HepG2 (cell line): ENCODE measurements around the gene NDUFB5. TPM values are rescaled to one million over a fixed set of nuclear protein-coding genes. Genes with fewer than 3 reads are reported as not detected.
A peak's percentile ranks its signal among the peaks of the same experiment; 100 is the strongest.

Experiments used
- ARID4A ChIP-seq: sonication (generic); formaldehyde crosslinking; IDR thresholded peaks from 2 replicates; pipeline ENCODE4 v1.5.0; 2020; ENCODE audit warnings: mild to moderate bottlenecking, missing genetic modification reagents, borderline replicate concordance
- BATF2 ChIP-seq: sonication (generic); formaldehyde crosslinking; IDR thresholded peaks from 2 replicates; pipeline ENCODE4 v1.8.0; 2022; ENCODE audit warnings: mild to moderate bottlenecking, missing genetic modification reagents, moderate library complexity
- DMAP1 ChIP-seq: IDR thresholded peaks from 2 replicates; pipeline ENCODE4 v1.6.1; 2016
- ESRRA ChIP-seq: sonication (generic); formaldehyde crosslinking; IDR thresholded peaks from 2 replicates; pipeline ENCODE4 v1.5.1; 2020; ENCODE audit warnings: mild to moderate bottlenecking, low read depth, missing genetic modification reagents
- KDM2A ChIP-seq: sonication (generic); formaldehyde crosslinking; IDR thresholded peaks from 2 replicates; pipeline ENCODE4 v1.4.0; 2020; ENCODE audit warnings: low read depth, missing genetic modification reagents, borderline replicate concordance
- KLF6 ChIP-seq: IDR thresholded peaks from 2 replicates; pipeline ENCODE4 v1.8.0; 2016; ENCODE audit warnings: missing biosample characterization, missing genetic modification reagents
- MXI1 ChIP-seq: IDR thresholded peaks from 3 replicates; pipeline ENCODE4 v1.6.1; 2012; ENCODE audit warnings: low read depth, low read length, inconsistent platforms, borderline replicate concordance
- NBN ChIP-seq: fragments of 450-650 bp; conservative IDR thresholded peaks from 2 replicates; pipeline ENCODE4 v1.6.1; 2017
- PATZ1 ChIP-seq: sonication (generic); formaldehyde crosslinking; IDR thresholded peaks from 2 replicates; pipeline ENCODE4 v1.4.0; 2020; ENCODE audit warnings: missing genetic modification reagents
- ZBTB39 ChIP-seq: sonication (generic); formaldehyde crosslinking; IDR thresholded peaks from 2 replicates; pipeline ENCODE4 v1.5.0; 2020; ENCODE audit warnings: missing genetic modification reagents
- ZFP36L2 ChIP-seq: sonication (generic); formaldehyde crosslinking; IDR thresholded peaks from 2 replicates; pipeline ENCODE4 v1.4.0; 2020; ENCODE audit warnings: missing genetic modification reagents
- ZNF382 ChIP-seq: sonication (generic); formaldehyde crosslinking; IDR thresholded peaks from 2 replicates; pipeline ENCODE4 v1.5.0; 2020; ENCODE audit warnings: missing genetic modification reagents, mild to moderate bottlenecking, borderline replicate concordance
- ZNF570 ChIP-seq: sonication (generic); formaldehyde crosslinking; IDR thresholded peaks from 2 replicates; pipeline ENCODE4 v1.4.0; 2020; ENCODE audit warnings: mild to moderate bottlenecking, missing genetic modification reagents, borderline replicate concordance
- ZNF639 ChIP-seq: conservative IDR thresholded peaks from 2 replicates; pipeline ENCODE4 v1.6.1; 2018; ENCODE audit warnings: missing genetic modification reagents
- ZNF703 ChIP-seq: sonication (generic); formaldehyde crosslinking; IDR thresholded peaks from 2 replicates; pipeline ENCODE4 v1.5.1; 2020; ENCODE audit warnings: missing genetic modification reagents, mild to moderate bottlenecking, moderate library complexity, borderline replicate concordance
- ZNF792 ChIP-seq: IDR thresholded peaks from 2 replicates; pipeline ENCODE4 v1.6.1; 2016
- ZSCAN30 ChIP-seq: sonication (generic); formaldehyde crosslinking; IDR thresholded peaks from 2 replicates; pipeline ENCODE4 v1.5.0; 2020; ENCODE audit warnings: mild to moderate bottlenecking, missing genetic modification reagents
- polyA plus RNA-seq, 8 experiments: library from polyadenylated mRNA; depleted of rRNA in 3 of 8; stranded (reverse) in 7 of 8; unstranded in 1 of 8; fragments of >200 nt; fragmentation: Illumina TruSeq in 4 of 8; extraction: Trizol in 4 of 8; gene quantifications; 2 replicates each; pipeline versions ENCODE4 v1.2.1 to v1.2.3, GENCODE V29; 2011 to 2016; ENCODE audit warnings: low read depth in 4 of 8, missing spikeins in 1 of 8, mixed read lengths in 1 of 8; ENCODE audit not compliant: insufficient read depth in 1 of 8
- total RNA-seq, 5 experiments: library from RNA; depleted of rRNA; stranded (reverse); fragments of >200 nt; fragmentation: Illumina TruSeq; extraction: Trizol; gene quantifications; 2 replicates each; pipeline ENCODE4 v1.2.3, GENCODE V29; 2016; ENCODE audit warnings: low read depth in 1 of 5

The NDUFB5 gene
- total and polyA plus RNA-seq, 2 of the 13 experiments (the other 11 are each of a cell fraction or from before 2014, with no cell fraction given), result 43.3 to 120 TPM

- peak; percentile 91 for TF ChIP-seq ARID4A
- no peak for TF ChIP-seq ZSCAN30 (CRISPR knock-in tag)
- no peak for TF ChIP-seq NBN
- TF ChIP-seq ZFP36L2 (CRISPR knock-in tag), result no peak
- TF ChIP-seq ZNF382, result no peak
- no peak for TF ChIP-seq ESRRA (CRISPR knock-in tag)
- peak; percentile 62 for TF ChIP-seq KDM2A (CRISPR knock-in tag)
- peak; percentile 80 for TF ChIP-seq PATZ1 (CRISPR knock-in tag)
- TF ChIP-seq ZNF639 (CRISPR knock-in tag), result no peak
- TF ChIP-seq KLF6 (CRISPR knock-in tag), result peak; percentile 70; the same call in 1 of the 2 replicates
- no peak for TF ChIP-seq ZNF703 (CRISPR knock-in tag)
- no peak for TF ChIP-seq ZNF570
- TF ChIP-seq DMAP1 (CRISPR knock-in tag), result peak; percentile 92
- no peak for TF ChIP-seq ZBTB39
- TF ChIP-seq ZNF792 (CRISPR knock-in tag), result peak; percentile 53
- TF ChIP-seq BATF2 (CRISPR knock-in tag), result no peak; the same call in 1 of the 2 replicates
- peak; percentile 75; the same call in 1 of the 3 replicates for TF ChIP-seq MXI1
Measured at GRCh38 chr3:179562591-179563270, 41.9 kb upstream of the NDUFB5 start, which contains the start of gene ACTL6A (continued).
